ENCODE measurements around the gene IQCK. TPM values are rescaled to one million over a fixed set of nuclear protein-coding genes. Genes with fewer than 3 reads are reported as not detected.

Gene IQCK
- total RNA-seq, 4 donors from 2014 or later, result 49.7 to 103 (median 94.2) TPM

DNA sequence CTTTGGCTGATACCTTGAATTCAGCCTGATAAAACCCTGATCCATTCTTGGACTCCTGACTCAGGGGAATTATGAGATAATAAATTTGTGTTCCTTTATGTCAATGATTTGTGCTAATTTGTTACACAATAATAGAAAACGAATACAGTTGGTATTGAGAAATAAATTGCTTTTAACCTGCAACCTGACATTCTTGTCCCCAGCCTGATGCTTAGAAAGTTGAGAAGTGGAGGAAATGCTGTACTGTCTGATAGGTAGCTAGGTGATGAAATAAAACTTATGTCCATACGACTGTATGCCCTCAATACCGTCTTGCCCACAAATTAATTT, 10.5 kb downstream of the IQCK start:
- WGBS, 2 donors, result 91 to 94% methylated on average over 3 of the region's 3 CpGs
- Histone ChIP-seq H3K4me3 (replicated peaks in 1 of 3) (no peak overlapping the region), H3K27me3 (no peaks in the 10 kb centered on the region), H3K4me1 (no peaks in the 10 kb centered on the region), H3K27ac (no peak overlapping the region), H3K36me3 (peaks cover 0 to 2% of the 10 kb centered on the region in 2 donors), H3K9me3 (no peaks in the 10 kb centered on the region)
- intact Hi-C loops (cut with DNase I), result no loop called here
- TF ChIP-seq, protein P1, sequence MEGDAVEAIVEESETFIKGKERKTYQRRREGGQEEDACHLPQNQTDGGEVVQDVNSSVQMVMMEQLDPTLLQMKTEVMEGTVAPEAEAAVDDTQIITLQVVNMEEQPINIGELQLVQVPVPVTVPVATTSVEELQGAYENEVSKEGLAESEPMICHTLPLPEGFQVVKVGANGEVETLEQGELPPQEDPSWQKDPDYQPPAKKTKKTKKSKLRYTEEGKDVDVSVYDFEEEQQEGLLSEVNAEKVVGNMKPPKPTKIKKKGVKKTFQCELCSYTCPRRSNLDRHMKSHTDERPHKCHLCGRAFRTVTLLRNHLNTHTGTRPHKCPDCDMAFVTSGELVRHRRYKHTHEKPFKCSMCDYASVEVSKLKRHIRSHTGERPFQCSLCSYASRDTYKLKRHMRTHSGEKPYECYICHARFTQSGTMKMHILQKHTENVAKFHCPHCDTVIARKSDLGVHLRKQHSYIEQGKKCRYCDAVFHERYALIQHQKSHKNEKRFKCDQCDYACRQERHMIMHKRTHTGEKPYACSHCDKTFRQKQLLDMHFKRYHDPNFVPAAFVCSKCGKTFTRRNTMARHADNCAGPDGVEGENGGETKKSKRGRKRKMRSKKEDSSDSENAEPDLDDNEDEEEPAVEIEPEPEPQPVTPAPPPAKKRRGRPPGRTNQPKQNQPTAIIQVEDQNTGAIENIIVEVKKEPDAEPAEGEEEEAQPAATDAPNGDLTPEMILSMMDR (IDR thresholded peaks at IDR 0.05), result no peak
- TF ChIP-seq POLR2A (IDR thresholded peaks at IDR 0.05), result no peak
- DNase-seq, result no peak

- H3K27ac ChIP-seq, result no peak overlapping the region
- 90 to 92% methylated on average over 6 of the region's 6 CpGs for WGBS, 2 donors
- intact Hi-C loops (cut with DNase I), result no loop called here
Observed at GRCh38 chr16:19733551-19733950, 15.5 kb downstream of the IQCK start.

DNA sequence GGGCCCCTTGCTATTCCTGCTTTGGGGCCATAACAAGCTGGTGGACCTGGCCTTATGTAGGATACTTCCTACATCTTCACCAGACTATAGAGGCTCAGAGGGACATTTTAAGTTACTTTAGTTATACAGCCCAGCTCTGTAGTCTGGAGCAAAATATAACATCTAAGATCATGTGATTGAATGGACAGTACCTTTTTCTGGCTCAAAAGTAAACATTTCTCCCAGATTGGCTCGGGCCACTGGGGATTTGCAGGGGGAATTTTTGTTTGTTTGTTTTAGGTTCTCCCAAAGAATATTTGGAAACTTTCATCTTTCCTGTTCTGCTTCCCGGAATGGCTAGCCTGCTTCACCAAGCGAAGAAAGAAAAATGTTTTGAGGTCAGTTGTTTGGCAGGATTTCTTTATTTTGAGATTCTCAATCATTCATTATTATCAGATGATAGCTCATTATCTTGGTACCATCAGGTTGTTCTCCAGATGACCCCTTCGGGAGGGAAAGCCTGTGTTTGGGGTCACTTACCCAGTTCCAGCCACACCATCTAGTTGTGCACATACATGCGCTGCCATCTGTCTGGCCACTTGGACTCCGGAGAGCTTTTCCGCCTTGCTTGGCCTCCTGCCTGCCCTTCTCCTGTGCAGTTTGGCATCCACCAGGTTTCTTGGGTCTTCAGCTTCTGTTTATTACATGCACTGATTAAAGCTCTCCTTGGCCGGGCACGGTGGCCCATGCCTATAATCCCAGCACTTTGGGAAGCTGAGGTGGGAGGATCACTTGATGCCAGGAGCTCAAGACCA, 17.2 kb downstream of the IQCK start:
- Histone ChIP-seq H3K27me3 (no peaks in the 10 kb centered on the region), H3K4me1 (peaks cover 5 to 28% of the 10 kb centered on the region in 2 donors), H3K4me3 (replicated peaks in 1 of 3) (no peak overlapping the region), H3K27ac (peak overlapping the region; percentile 31 to 41 (median 40)), H3K36me3 (peaks cover 0 to 5% of the 10 kb centered on the region in 2 donors), H3K9me3 (no peaks in the 10 kb centered on the region)
- DNase-seq, result peak; percentile 74 to 80
- TF ChIP-seq, protein P1 (IDR thresholded peaks at IDR 0.05), result no peak
- TF ChIP-seq POLR2A (IDR thresholded peaks at IDR 0.05), result no peak
- intact Hi-C loops (cut with DNase I), result no loop called here
- WGBS, 2 donors, result 58 to 60% methylated on average over 9 of the region's 9 CpGs

More at GRCh38 chr16:19733551-19733950, 15.5 kb downstream of the IQCK start:
- peaks cover 5 to 28% of the 10 kb centered on the region in 2 donors for H3K4me1 ChIP-seq
- no peak for DNase-seq
- no peaks in the 10 kb centered on the region for H3K27me3 ChIP-seq
- H3K4me3 ChIP-seq (replicated peaks in 1 of 3), result no peak overlapping the region
- H3K9me3 ChIP-seq, result no peaks in the 10 kb centered on the region
- peaks cover 0 to 5% of the 10 kb centered on the region in 2 donors for H3K36me3 ChIP-seq
- TF ChIP-seq, protein P1 (IDR thresholded peaks at IDR 0.05), result no peak
- no peak for TF ChIP-seq POLR2A (IDR thresholded peaks at IDR 0.05)

DNA sequence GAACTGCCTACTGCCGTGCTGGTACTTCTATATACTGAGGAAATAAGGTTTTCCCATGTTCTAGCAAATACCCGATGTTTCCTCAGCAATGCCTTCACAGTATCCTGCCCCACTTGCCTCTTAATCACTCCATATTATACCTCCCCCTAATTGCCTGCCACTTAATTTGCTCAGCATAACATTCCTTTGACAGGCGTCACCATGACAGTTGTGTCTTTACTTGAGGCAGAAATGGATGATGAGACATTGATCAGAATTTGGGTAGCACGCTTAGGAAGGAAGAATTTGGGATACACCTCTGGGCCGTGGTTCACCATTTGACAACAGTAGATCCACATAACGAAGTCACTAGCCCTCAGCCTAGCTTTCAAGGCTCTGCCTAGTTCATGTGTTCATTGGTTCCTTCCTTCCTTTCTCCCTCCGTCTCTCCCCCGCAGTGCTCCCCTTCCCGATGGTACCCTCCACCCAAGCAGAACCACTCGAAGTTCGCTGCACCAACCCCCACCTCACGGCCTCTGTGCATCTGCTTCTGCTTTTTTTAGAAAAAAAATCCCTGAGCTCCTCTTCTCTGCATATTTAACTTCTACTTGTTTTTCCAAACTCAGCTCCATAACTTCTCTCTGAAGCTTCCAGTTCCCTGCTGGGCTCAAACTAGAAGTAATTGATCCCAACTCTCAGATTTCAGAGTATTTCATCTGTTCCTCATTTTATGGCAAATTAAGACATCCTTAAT, 19.4 kb downstream of the IQCK start:
- TF ChIP-seq, protein P1 (IDR thresholded peaks at IDR 0.05), result no peak
- no peak for TF ChIP-seq POLR2A (IDR thresholded peaks at IDR 0.05)
- 50 to 57% methylated on average over 12 of the region's 12 CpGs for WGBS, 2 donors
- peaks cover 0 to 5% of the 10 kb centered on the region in 2 donors for H3K36me3 ChIP-seq
- peaks cover 5 to 28% of the 10 kb centered on the region in 2 donors for H3K4me1 ChIP-seq
- DNase-seq, result peak; percentile 67 to 71
- no peak overlapping the region for H3K4me3 ChIP-seq (replicated peaks in 1 of 3)
- no peaks in the 10 kb centered on the region for H3K27me3 ChIP-seq
- H3K9me3 ChIP-seq, result no peaks in the 10 kb centered on the region
- intact Hi-C loops (cut with DNase I), result no loop called here
- peak overlapping the region; percentile 16 to 69 (median 26) for H3K27ac ChIP-seq

DNA sequence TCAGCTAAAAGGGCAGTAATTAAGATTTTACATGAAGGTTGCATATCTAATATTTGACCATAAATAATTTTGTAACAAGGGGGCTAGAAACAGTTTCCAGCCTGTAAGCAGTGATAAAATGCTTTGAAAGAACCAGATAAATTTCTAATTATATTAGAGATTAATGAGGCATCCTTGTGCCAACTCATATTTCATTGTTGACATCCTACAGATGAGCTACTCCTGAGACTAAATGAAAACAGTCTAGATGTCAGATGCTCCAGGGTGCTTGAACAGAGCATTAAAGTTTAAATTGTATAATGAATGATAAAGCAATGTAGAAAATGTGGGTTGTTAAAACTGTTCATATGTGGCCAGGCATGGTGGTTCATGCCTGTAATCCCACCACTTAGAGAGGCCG, 23.3 kb downstream of the IQCK start:
- WGBS, 2 donors, result 100% methylated on average over 1 of the region's 1 CpG
- no peaks in the 10 kb centered on the region for H3K36me3 ChIP-seq
- no peak for DNase-seq
- H3K27ac ChIP-seq, result no peak overlapping the region
- TF ChIP-seq, protein P1 (IDR thresholded peaks at IDR 0.05), result no peak
- TF ChIP-seq POLR2A (IDR thresholded peaks at IDR 0.05), result no peak
- intact Hi-C loops (cut with DNase I), result no loop called here
- no peaks in the 10 kb centered on the region for H3K9me3 ChIP-seq
- H3K4me1 ChIP-seq, result peaks cover 6 to 12% of the 10 kb centered on the region in 2 donors
- H3K4me3 ChIP-seq (replicated peaks in 1 of 3), result no peak overlapping the region
- no peaks in the 10 kb centered on the region for H3K27me3 ChIP-seq

Data from thyroid gland (tissue), 4 donors.